Activated CD8-positive, alpha-beta T cell treated with anti-CD3 and anti-CD28 coated beads for 36 hours (primary cell): ENCODE measurements around the gene TMEM178B. TPM values are rescaled to one million over a fixed set of nuclear protein-coding genes. Genes with fewer than 3 reads are reported as not detected.

Source experiments
- ATAC-seq: fragments of 200-7000 bp; cut with Tn5 transposase; one replicate; pipeline ENCODE4 v1.10.0; 2021; ENCODE audit warnings: mild to moderate bottlenecking, moderate library complexity
- CTCF ChIA-PET: fragments of 350-600 bp; sonication (Branson Sonifier 250); formaldehyde crosslinking; loops from one replicate; lab custom pipeline; 2021; ENCODE audit warnings: antibody characterized with exemption; lab: Charles Lee
- POLR2A ChIA-PET: fragments of 350-600 bp; sonication (Branson Sonifier 250); formaldehyde crosslinking; loops from one replicate; lab custom pipeline; 2021; ENCODE audit warnings: antibody characterized with exemption; lab: Charles Lee
- DNase-seq: peaks from one replicate; pipeline ENCODE4 v3.0.0-alpha.2; 2020
- H3K27ac Mint-ChIP-seq: one replicate; pipeline ENCODE4 v1.8.0; 2021; ENCODE audit warnings: mild to moderate bottlenecking, mixed read lengths
- H3K27me3 Mint-ChIP-seq: one replicate; pipeline ENCODE4 v1.8.0; 2021; ENCODE audit warnings: mixed read lengths
- H3K36me3 Mint-ChIP-seq: one replicate; pipeline ENCODE4 v1.8.0; 2021; ENCODE audit warnings: low read depth, mixed read lengths
- H3K4me1 Mint-ChIP-seq: one replicate; pipeline ENCODE4 v1.8.0; 2021; ENCODE audit warnings: low read depth, mixed read lengths
- H3K4me3 Mint-ChIP-seq: one replicate; pipeline ENCODE4 v1.8.0; 2021; ENCODE audit warnings: mild to moderate bottlenecking, moderate library complexity, mixed read lengths
- H3K9me3 Mint-ChIP-seq: one replicate; pipeline ENCODE4 v1.8.0; 2021; ENCODE audit warnings: mixed read lengths
- intact Hi-C: fragments of 100-400 bp; cut with micrococcal nuclease; formaldehyde crosslinking; loops from one replicate; pipeline ENCODE4 v1.10.0; 2022
- total RNA-seq, 2 experiments: library from RNA; stranded (reverse); gene quantifications; one replicate each; pipeline ENCODE4 v1.2.3, GENCODE V29; 2021
- TF ChIP-seq, protein P1 (sequence below): fragments of 200-600 bp; IDR thresholded peaks from one replicate; pipeline ENCODE4 v1.8.0; 2022; ENCODE audit warnings: antibody characterized with exemption, mild to moderate bottlenecking

Gene TMEM178B
- total RNA-seq, 2 experiments from 2014 or later = 0.34 to 1.1 TPM

DNA sequence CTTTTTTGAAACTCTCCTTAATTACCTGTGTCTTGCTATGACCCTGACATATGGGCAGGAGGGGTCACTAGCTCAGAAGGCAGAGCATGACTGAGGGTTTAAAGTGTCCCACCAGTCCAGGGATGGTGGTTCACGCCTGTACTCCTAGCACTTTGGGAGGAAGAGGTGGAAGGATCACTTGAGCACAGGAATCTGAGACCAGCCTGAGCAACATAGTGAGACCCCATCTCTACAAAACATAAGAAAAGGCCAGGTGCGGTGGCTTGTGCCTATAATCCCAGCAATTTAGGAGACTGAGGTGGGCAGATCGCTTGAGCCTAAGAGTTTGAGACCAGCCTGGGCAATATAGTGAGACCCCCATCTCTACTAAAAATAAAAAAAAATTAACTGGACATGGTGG lies 133.8 kb downstream of the TMEM178B start:
- H3K36me3 Mint-ChIP-seq = no peaks in the 10 kb centered on the region
- peaks cover 11% of the 10 kb centered on the region for H3K27me3 Mint-ChIP-seq
- ATAC-seq (no peak), DNase-seq (no peak)
- intact Hi-C loops = no loop called here
- no peaks in the 10 kb centered on the region for H3K9me3 Mint-ChIP-seq
- CTCF ChIA-PET = no interaction called here
- H3K4me3 Mint-ChIP-seq = no peak overlapping the region
- POLR2A ChIA-PET = no interaction called here
- H3K27ac Mint-ChIP-seq = no peak overlapping the region
- H3K4me1 Mint-ChIP-seq = no peaks in the 10 kb centered on the region
- TF ChIP-seq, protein P1, sequence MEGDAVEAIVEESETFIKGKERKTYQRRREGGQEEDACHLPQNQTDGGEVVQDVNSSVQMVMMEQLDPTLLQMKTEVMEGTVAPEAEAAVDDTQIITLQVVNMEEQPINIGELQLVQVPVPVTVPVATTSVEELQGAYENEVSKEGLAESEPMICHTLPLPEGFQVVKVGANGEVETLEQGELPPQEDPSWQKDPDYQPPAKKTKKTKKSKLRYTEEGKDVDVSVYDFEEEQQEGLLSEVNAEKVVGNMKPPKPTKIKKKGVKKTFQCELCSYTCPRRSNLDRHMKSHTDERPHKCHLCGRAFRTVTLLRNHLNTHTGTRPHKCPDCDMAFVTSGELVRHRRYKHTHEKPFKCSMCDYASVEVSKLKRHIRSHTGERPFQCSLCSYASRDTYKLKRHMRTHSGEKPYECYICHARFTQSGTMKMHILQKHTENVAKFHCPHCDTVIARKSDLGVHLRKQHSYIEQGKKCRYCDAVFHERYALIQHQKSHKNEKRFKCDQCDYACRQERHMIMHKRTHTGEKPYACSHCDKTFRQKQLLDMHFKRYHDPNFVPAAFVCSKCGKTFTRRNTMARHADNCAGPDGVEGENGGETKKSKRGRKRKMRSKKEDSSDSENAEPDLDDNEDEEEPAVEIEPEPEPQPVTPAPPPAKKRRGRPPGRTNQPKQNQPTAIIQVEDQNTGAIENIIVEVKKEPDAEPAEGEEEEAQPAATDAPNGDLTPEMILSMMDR = no peak

GRCh38 chr7:141208539-141208938 lies 134.7 kb downstream of the TMEM178B start:
- DNase-seq (no peak), ATAC-seq (no peak)
- no peaks in the 10 kb centered on the region for H3K4me1 Mint-ChIP-seq
- TF ChIP-seq, protein P1 = no peak
- intact Hi-C loops = no loop called here
- H3K9me3 Mint-ChIP-seq = no peaks in the 10 kb centered on the region
- H3K36me3 Mint-ChIP-seq = no peaks in the 10 kb centered on the region
- no peak overlapping the region for H3K27ac Mint-ChIP-seq
- POLR2A ChIA-PET = no interaction called here
- CTCF ChIA-PET = no interaction called here
- H3K4me3 Mint-ChIP-seq = no peak overlapping the region
- peaks cover 11% of the 10 kb centered on the region for H3K27me3 Mint-ChIP-seq

DNA sequence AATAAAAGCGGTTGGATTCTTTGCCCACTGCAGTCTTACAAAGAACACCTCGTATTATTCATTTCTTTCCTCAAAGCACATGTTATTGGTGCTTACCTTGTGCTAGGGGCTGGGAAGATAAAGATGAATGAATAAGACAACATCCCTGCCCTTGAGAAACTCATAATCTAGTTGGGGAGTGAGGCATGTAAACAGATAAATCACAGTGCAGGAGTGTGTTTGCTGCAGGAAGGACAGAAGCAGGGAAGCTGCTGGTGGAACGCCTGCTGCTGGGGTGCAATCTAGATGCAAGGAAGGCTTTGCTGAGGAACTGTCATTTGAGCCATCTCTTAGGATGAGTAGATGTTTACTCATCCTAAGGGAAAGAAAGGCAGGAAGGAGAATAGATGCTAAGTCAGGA lies 135.6 kb downstream of the TMEM178B start:
- H3K9me3 Mint-ChIP-seq = no peaks in the 10 kb centered on the region
- H3K4me3 Mint-ChIP-seq = no peak overlapping the region
- no peaks in the 10 kb centered on the region for H3K4me1 Mint-ChIP-seq
- no peak overlapping the region for H3K27ac Mint-ChIP-seq
- no peak for ATAC-seq
- peaks cover 11% of the 10 kb centered on the region for H3K27me3 Mint-ChIP-seq
- TF ChIP-seq, protein P1 = no peak
- ChIA-PET POLR2A (no interaction called here), CTCF (no interaction called here)
- no peaks in the 10 kb centered on the region for H3K36me3 Mint-ChIP-seq
- intact Hi-C loops = no loop called here
- DNase-seq = no peak

GRCh38 chr7:141210862-141211261 lies 137.0 kb downstream of the TMEM178B start:
- H3K9me3 Mint-ChIP-seq = no peaks in the 10 kb centered on the region
- H3K36me3 Mint-ChIP-seq = no peaks in the 10 kb centered on the region
- ChIA-PET POLR2A (no interaction called here), CTCF (no interaction called here)
- TF ChIP-seq, protein P1 = no peak
- H3K4me1 Mint-ChIP-seq = no peaks in the 10 kb centered on the region
- ATAC-seq (no peak), DNase-seq (no peak)
- peaks cover 11% of the 10 kb centered on the region for H3K27me3 Mint-ChIP-seq
- H3K27ac Mint-ChIP-seq = no peak overlapping the region
- intact Hi-C loops = no loop called here
- no peak overlapping the region for H3K4me3 Mint-ChIP-seq

- H3K27me3 Mint-ChIP-seq = peaks cover 11% of the 10 kb centered on the region
- no peaks in the 10 kb centered on the region for H3K36me3 Mint-ChIP-seq
- no peak overlapping the region for H3K4me3 Mint-ChIP-seq
- H3K27ac Mint-ChIP-seq = no peak overlapping the region
- intact Hi-C loops = no loop called here
- TF ChIP-seq, protein P1 = no peak
- DNase-seq = no peak
- ChIA-PET CTCF (no interaction called here), POLR2A (no interaction called here)
- ATAC-seq = no peak
- H3K4me1 Mint-ChIP-seq = no peaks in the 10 kb centered on the region
- no peaks in the 10 kb centered on the region for H3K9me3 Mint-ChIP-seq
Observed at GRCh38 chr7:141213226-141213625, 139.4 kb downstream of the TMEM178B start.
